HepG2 (cell line): ENCODE measurements around the gene TBC1D22A. TPM values are rescaled to one million over a fixed set of nuclear protein-coding genes. Genes with fewer than 3 reads are reported as not detected.

Source experiments
- ATAC-seq: fragments of 200-7000 bp; cut with Tn5 transposase; 3 replicates; pipeline ENCODE4 v1.9.1; 2020; ENCODE audit warnings: mild to moderate bottlenecking, moderate library complexity
- BruUV-seq: library from RNA; stranded (reverse); fragments of 400-500 nt; replicated peaks from 2 replicates; lab custom pipeline; 2021; lab: Mats Ljungman, UMichigan
- CTCF ChIA-PET: fragments of 300-600 bp; formaldehyde crosslinking; extraction: SDS; loops from one replicate; lab custom pipeline; 2021; ENCODE audit warnings: low total read pairs, inconsistent platforms, low intra/inter-chr PET ratio; lab: Yijun Ruan, JAX
- POLR2A ChIA-PET: fragments of 350-600 bp; sonication (Branson Sonifier 250); formaldehyde crosslinking; loops from one replicate; lab custom pipeline; 2020; ENCODE audit warnings: antibody characterized with exemption, inconsistent platforms; lab: Yijun Ruan, JAX
- DNase-seq: peaks from one replicate; pipeline ENCODE4 v3.0.0-alpha.2; 2015; ENCODE audit warnings: low spot score
- FAIRE-seq: peaks from 3 replicates; lab custom pipeline; 2011; peaks lifted over from hg19 to GRCh38; lab: Jason Lieb, UNC
- H2AFZ ChIP-seq: one replicate; pipeline ENCODE4 v1.6.1; 2011; ENCODE audit warnings: low read length, inconsistent platforms
- H3K27ac ChIP-seq: fragments of 300-600 bp; 3 replicates; pipeline ENCODE4 v1.8.0; 2011; ENCODE audit warnings: mixed run types, mild to moderate bottlenecking, mixed read lengths, low read length, inconsistent platforms; ENCODE audit not compliant: insufficient read depth; ENCODE audit errors: extremely low read length
- H3K27me3 ChIP-seq, 2 experiments: fragments of 200-600 bp in 1 of 2; 2 replicates in 1 of 2; 3 replicates in 1 of 2; pipeline versions ENCODE4 v1.6.0 to v1.8.0; 2011; ENCODE audit warnings: low read length in 2 of 2, mild to moderate bottlenecking in 2 of 2, moderate library complexity in 2 of 2, inconsistent platforms in 1 of 2; ENCODE audit not compliant: insufficient read depth in 2 of 2, control insufficient read depth in 1 of 2
- H3K36me3 ChIP-seq, 2 experiments: fragments of 200-600 bp in 1 of 2; replicated peaks in 1 of 2; 2 replicates in 1 of 2; 3 replicates in 1 of 2; pipeline versions ENCODE4 v1.5.1 to v1.8.0; 2011; ENCODE audit warnings: low read length in 2 of 2, inconsistent platforms in 1 of 2; ENCODE audit not compliant: insufficient read depth in 2 of 2, control insufficient read depth in 1 of 2
- H3K4me1 ChIP-seq: 2 replicates; pipeline ENCODE4 v1.5.1; 2012; ENCODE audit warnings: low read length, inconsistent platforms; ENCODE audit not compliant: insufficient read depth
- H3K4me2 ChIP-seq: 2 replicates; pipeline ENCODE4 v1.6.0; 2011; ENCODE audit warnings: low read depth, low read length, inconsistent platforms
- H3K4me3 ChIP-seq, 3 experiments: fragments of 200-600 bp in 1 of 3; sonication (generic), shearing (Covaris generic) in 1 of 3; replicated peaks in 1 of 3; 2 replicates each; pipeline ENCODE4 v1.5.1; 2011 to 2016; ENCODE audit warnings: low read length in 3 of 3, inconsistent platforms in 2 of 3, low read depth in 2 of 3, mild to moderate bottlenecking in 2 of 3, control low read depth in 1 of 3, mixed read lengths in 1 of 3; ENCODE audit not compliant: insufficient read depth in 1 of 3
- H3K79me2 ChIP-seq: one replicate; pipeline ENCODE4 v1.6.1; 2011; ENCODE audit warnings: low read length, inconsistent platforms; ENCODE audit not compliant: insufficient read depth
- H3K9ac ChIP-seq: 2 replicates; pipeline ENCODE4 v1.6.0; 2011; ENCODE audit warnings: mild to moderate bottlenecking, low read depth, low read length, inconsistent platforms; ENCODE audit not compliant: insufficient read depth
- H3K9me3 ChIP-seq: 2 replicates; pipeline ENCODE4 v1.5.1; 2012; ENCODE audit warnings: mild to moderate bottlenecking, low read length
- H4K20me1 ChIP-seq: 2 replicates; pipeline ENCODE4 v1.6.0; 2011; ENCODE audit warnings: inconsistent platforms, mild to moderate bottlenecking, low read length, moderate library complexity; ENCODE audit not compliant: insufficient read depth
- ARNT2 ChIP-seq: sonication (generic); formaldehyde crosslinking; IDR thresholded peaks from 2 replicates; pipeline ENCODE4 v1.8.0; 2022; ENCODE audit warnings: mild to moderate bottlenecking, low read depth, missing genetic modification reagents, moderate library complexity
- CCDC6 ChIP-seq: sonication (generic); formaldehyde crosslinking; IDR thresholded peaks from 2 replicates; pipeline ENCODE4 v1.8.1; 2022; ENCODE audit warnings: mild to moderate bottlenecking, missing genetic modification reagents, moderate library complexity
- ETV5 ChIP-seq: IDR thresholded peaks from 2 replicates; pipeline ENCODE4 v1.6.1; 2018; ENCODE audit warnings: missing biosample characterization, missing genetic modification reagents, inconsistent platforms, borderline replicate concordance
- NBN ChIP-seq: fragments of 450-650 bp; conservative IDR thresholded peaks from 2 replicates; pipeline ENCODE4 v1.6.1; 2017
- PRPF4 ChIP-seq: fragments of 200-400 bp; formaldehyde crosslinking; IDR thresholded peaks from 2 replicates; pipeline ENCODE4 v1.6.1; 2016; ENCODE audit warnings: low read length, low read depth; ENCODE audit not compliant: poor library complexity, severe bottlenecking
- RFX1 ChIP-seq: fragments of 450-650 bp; IDR thresholded peaks from 2 replicates; pipeline ENCODE4 v1.6.1; 2017
- TARDBP ChIP-seq: sonication (generic); formaldehyde crosslinking; IDR thresholded peaks from 2 replicates; pipeline ENCODE4 v1.8.0; 2022; ENCODE audit warnings: mild to moderate bottlenecking, missing genetic modification reagents
- THAP7 ChIP-seq: sonication (generic); formaldehyde crosslinking; IDR thresholded peaks from 2 replicates; pipeline ENCODE4 v1.8.1; 2023; ENCODE audit warnings: mild to moderate bottlenecking, missing genetic modification reagents
- ZNF674 ChIP-seq: sonication (generic); formaldehyde crosslinking; IDR thresholded peaks from 2 replicates; pipeline ENCODE4 v1.5.0; 2020; ENCODE audit warnings: low read depth, mild to moderate bottlenecking, missing genetic modification reagents
- ZNF724P ChIP-seq: sonication (generic); formaldehyde crosslinking; IDR thresholded peaks from 2 replicates; pipeline ENCODE4 v1.8.0; 2022; ENCODE audit warnings: missing genetic modification reagents, borderline replicate concordance
- ZNF768 ChIP-seq: sonication (generic); formaldehyde crosslinking; IDR thresholded peaks from 2 replicates; pipeline ENCODE4 v1.4.0; 2020; ENCODE audit warnings: missing genetic modification reagents
- WGBS: methylation state at CpG from one replicate; pipeline ENCODE4 v1.1.6; 2017; ENCODE audit warnings: low lambda C conversion rate; 5-methylcytosine and 5-hydroxymethylcytosine counted together
- in situ Hi-C: cut with HindIII; loops from 2 replicates; pipeline ENCODE4 v1.10.0; 2017; ENCODE audit warnings: low pct_unique_long_range_greater_than_20kb; ENCODE audit not compliant: extremely low pct_ligation_motif_present
- intact Hi-C: fragments of 100-400 bp; cut with micrococcal nuclease; formaldehyde crosslinking; loops from one replicate; pipeline ENCODE4 v1.10.0; 2022; ENCODE audit not compliant: unreplicated experiment
- polyA plus RNA-seq, 8 experiments: library from polyadenylated mRNA; depleted of rRNA in 3 of 8; stranded (reverse) in 7 of 8; unstranded in 1 of 8; fragments of >200 nt; fragmentation: Illumina TruSeq in 4 of 8; extraction: Trizol in 4 of 8; gene quantifications; 2 replicates each; pipeline versions ENCODE4 v1.2.1 to v1.2.3, GENCODE V29; 2011 to 2016; ENCODE audit warnings: low read depth in 4 of 8, missing spikeins in 1 of 8, mixed read lengths in 1 of 8; ENCODE audit not compliant: insufficient read depth in 1 of 8
- total RNA-seq, 5 experiments: library from RNA; depleted of rRNA; stranded (reverse); fragments of >200 nt; fragmentation: Illumina TruSeq; extraction: Trizol; gene quantifications; 2 replicates each; pipeline ENCODE4 v1.2.3, GENCODE V29; 2016; ENCODE audit warnings: low read depth in 1 of 5

TBC1D22A gene
- total and polyA plus RNA-seq, 2 of the 13 experiments (the other 11 are each of a cell fraction or from before 2014, with no cell fraction given) = 17.3 to 18.0 TPM

DNA sequence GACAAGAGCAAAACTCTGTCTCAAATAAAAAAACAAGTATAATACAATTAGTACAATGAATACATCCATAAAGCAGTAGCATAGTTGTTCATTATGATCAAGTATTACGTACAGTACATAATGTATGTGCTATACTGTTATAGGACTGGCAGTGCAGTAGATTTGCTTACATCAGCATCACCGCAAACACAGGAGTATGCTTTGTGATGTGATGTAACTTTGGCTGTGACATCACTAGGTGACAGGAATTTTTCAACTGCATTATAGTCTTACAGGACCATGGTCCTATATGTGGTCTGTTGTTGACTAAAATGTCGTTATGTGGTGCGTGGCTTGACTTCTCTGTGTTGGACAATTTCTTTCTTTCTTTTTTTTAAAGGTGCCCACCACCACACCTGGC lies 16.6 kb downstream of the TBC1D22A start (continued):
- TF ChIP-seq ARNT2 (CRISPR knock-in tag) = no peak

DNA sequence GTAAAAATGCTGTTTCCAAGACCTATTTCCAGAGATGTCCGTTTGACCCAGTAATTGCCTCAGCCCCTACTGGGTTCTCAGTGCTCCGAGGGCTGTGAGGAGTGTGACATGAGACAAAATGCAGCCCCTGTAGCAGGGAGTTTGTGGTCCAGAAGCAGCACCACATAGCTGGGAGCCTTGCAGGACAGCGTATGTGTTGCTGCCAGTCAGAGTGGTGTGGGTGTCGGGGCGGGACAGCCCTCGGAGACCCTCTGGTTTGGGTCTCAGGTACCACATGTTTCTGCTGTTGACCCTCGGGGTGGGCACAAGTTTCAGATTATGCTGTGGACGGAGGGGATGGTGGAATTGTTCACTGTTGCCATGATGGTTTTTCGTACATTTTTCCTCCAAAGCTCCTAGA lies 17.2 kb downstream of the TBC1D22A start:
- no peak overlapping the region for H3K9ac ChIP-seq
- DNase-seq (no peak), FAIRE-seq (no peak), ATAC-seq (no peak)
- TF ChIP-seq ZNF674 (CRISPR knock-in tag) = no peak
- TF ChIP-seq PRPF4 = no peak
- no peak for TF ChIP-seq ZNF768 (CRISPR knock-in tag)
- no peak for TF ChIP-seq ETV5 (CRISPR knock-in tag)
- no peak for TF ChIP-seq RFX1
- TF ChIP-seq THAP7 = no peak
- TF ChIP-seq NBN = no peak
- no peak for TF ChIP-seq TARDBP (CRISPR knock-in tag)
- no peak for TF ChIP-seq ZNF724P (CRISPR knock-in tag)
- no peak for TF ChIP-seq CCDC6
- peaks cover 26% of the 10 kb centered on the region for H3K4me1 ChIP-seq
- peaks cover 94% of the 10 kb centered on the region for H3K79me2 ChIP-seq
- H4K20me1 ChIP-seq = peaks cover 17% of the 10 kb centered on the region; the same call in 1 of the 2 replicates
- H3K27ac ChIP-seq = no peak overlapping the region
- H3K4me2 ChIP-seq = no peak overlapping the region
- H3K36me3 ChIP-seq = peaks cover 4 to 11% of the 10 kb centered on the region in 2 experiments; a peak in 3 of 5 replicates
- ChIA-PET POLR2A (interaction anchor here (1.7 kb wide), 1 partner anchor 17 kb away, joined by 5 read pairs; the partner anchor contains the start of gene TBC1D22A), CTCF (no interaction called here)
- no peaks in the 10 kb centered on the region for H3K27me3 ChIP-seq
- H3K9me3 ChIP-seq = no peaks in the 10 kb centered on the region
- H2AFZ ChIP-seq = no peak overlapping the region
- no TSS peak for BruUV-seq
- intact Hi-C loops = loop anchor here (5.0 kb wide), 1 partner anchor 382 kb away; no protein-coding TSS in a partner anchor
- WGBS = 96% methylated on average over 9 of the region's 9 CpGs
- H3K4me3 ChIP-seq = no peak overlapping the region
- in situ Hi-C loops = no loop called here
